ENCODE results near the gene MAGI1.

GRCh38 chr3:65576966-65577365 is 461.8 kb downstream of the MAGI1 start:
- TF ChIP-seq SMC3 (IDR thresholded peaks at IDR 0.05; ENCODE audit: low read depth, low read length): no peak
- no peak for TF ChIP-seq TAF1 (IDR thresholded peaks at IDR 0.05; ENCODE audit: borderline replicate concordance, low read depth, low read length)
- no peak for TF ChIP-seq CTCF (IDR thresholded peaks at IDR 0.05)
- no peak for TF ChIP-seq EP300 (IDR thresholded peaks at IDR 0.05; ENCODE audit: borderline replicate concordance in 1 of 2, low read depth in 1 of 2, low read length in 1 of 2)
- TF ChIP-seq POLR2AphosphoS5 (IDR thresholded peaks at IDR 0.05; ENCODE audit: low read depth, low read length): no peak
- no peak for TF ChIP-seq EZH2phosphoT487 (IDR thresholded peaks at IDR 0.05; ENCODE audit: borderline replicate concordance, low read depth)
- TF ChIP-seq GABPA (IDR thresholded peaks at IDR 0.05; ENCODE audit: low read depth): no peak

Data from SK-N-SH (cell line).